OCI-LY1 (cell line): ENCODE results near the gene DOCK1.

Source experiments
- H2AFZ ChIP-seq: fragments of 200-600 bp; sonication (generic), shearing (Covaris generic); 2 replicates; pipeline ENCODE4 v1.6.0; 2014; ENCODE audit warnings: antibody characterized with exemption, mild to moderate bottlenecking, low read length
- H3F3A ChIP-seq: fragments of 200-600 bp; sonication (generic), shearing (Covaris generic); 2 replicates; pipeline ENCODE4 v1.6.0; 2014; ENCODE audit warnings: mild to moderate bottlenecking, antibody characterized with exemption, low read length, moderate library complexity; ENCODE audit not compliant: insufficient read depth
- H3K27ac ChIP-seq: fragments of 200-600 bp; sonication (generic); 2 replicates; pipeline ENCODE4 v1.5.1; 2014; ENCODE audit warnings: low read length, mixed run types, mild to moderate bottlenecking, low read depth; ENCODE audit not compliant: poor library complexity, severe bottlenecking
- H3K27me3 ChIP-seq: fragments of 200-600 bp; sonication (generic); 2 replicates; pipeline ENCODE4 v1.6.0; 2014; ENCODE audit warnings: antibody characterized with exemption, mild to moderate bottlenecking, low read length, moderate library complexity; ENCODE audit not compliant: insufficient read depth
- H3K36me3 ChIP-seq: fragments of 200-600 bp; sonication (generic); 2 replicates; pipeline ENCODE4 v1.6.1; 2014; ENCODE audit warnings: mild to moderate bottlenecking, antibody characterized with exemption, low read length, moderate library complexity, mixed read lengths; ENCODE audit not compliant: insufficient read depth
- H3K4me1 ChIP-seq: fragments of 200-600 bp; sonication (generic); 2 replicates; pipeline ENCODE4 v1.5.1; 2014; ENCODE audit warnings: mild to moderate bottlenecking, low read length, moderate library complexity; ENCODE audit not compliant: insufficient read depth, severe bottlenecking
- H3K4me2 ChIP-seq: fragments of 200-600 bp; sonication (generic), shearing (Covaris generic); 2 replicates; pipeline ENCODE4 v1.6.1; 2014; ENCODE audit warnings: low read length
- H3K4me3 ChIP-seq: fragments of 200-600 bp; sonication (generic); 2 replicates; pipeline ENCODE4 v1.5.1; 2014; ENCODE audit warnings: low read length, low read depth, mild to moderate bottlenecking, mixed read lengths; ENCODE audit not compliant: poor library complexity, severe bottlenecking
- H3K79me2 ChIP-seq: fragments of 200-600 bp; shearing (Covaris generic); 2 replicates; pipeline ENCODE4 v1.6.1; 2016; ENCODE audit warnings: mixed run types, low read length, mixed read lengths; ENCODE audit not compliant: insufficient read depth
- H3K9ac ChIP-seq: fragments of 200-600 bp; sonication (generic), shearing (Covaris generic); 2 replicates; pipeline ENCODE4 v1.6.1; 2014; ENCODE audit warnings: mild to moderate bottlenecking, low read length, mixed read lengths
- H3K9me2 ChIP-seq: fragments of 200-600 bp; sonication (generic), shearing (Covaris generic); 2 replicates; pipeline ENCODE4 v1.6.1; 2014; ENCODE audit warnings: low read depth, mild to moderate bottlenecking, low read length, mixed read lengths
- H3K9me3 ChIP-seq: fragments of 200-600 bp; shearing (Covaris generic); 2 replicates; pipeline ENCODE4 v1.6.1; 2014; ENCODE audit warnings: low read length, mixed read lengths
- H4K20me1 ChIP-seq: fragments of 200-600 bp; sonication (generic), shearing (Covaris generic); 2 replicates; pipeline ENCODE4 v1.6.0; 2016; ENCODE audit warnings: mild to moderate bottlenecking, low read length; ENCODE audit not compliant: insufficient read depth
- CTCF ChIP-seq: fragments of 200-600 bp; sonication (generic), shearing (Covaris generic); IDR thresholded peaks from 2 replicates; pipeline ENCODE4 v1.5.1; 2017; ENCODE audit warnings: mild to moderate bottlenecking, antibody characterized with exemption, low read length, moderate library complexity, mixed read lengths
- EZH2 ChIP-seq: fragments of 200-600 bp; sonication (generic), shearing (Covaris generic); IDR thresholded peaks from 2 replicates; pipeline ENCODE4 v1.8.0; 2017; ENCODE audit warnings: borderline replicate concordance, mixed run types, mild to moderate bottlenecking, antibody characterized with exemption, low read length, moderate library complexity, mixed read lengths

Gene DOCK1

GRCh38 chr10:127299956-127300689, 394.9 kb downstream of the DOCK1 start:
- H3K4me1 ChIP-seq = no peaks in the 10 kb centered on the region
- H3K36me3 ChIP-seq = no peaks in the 10 kb centered on the region
- H2AFZ ChIP-seq = no peak overlapping the region
- H3K27ac ChIP-seq = no peak overlapping the region
- H3K9me2 ChIP-seq = no peaks in the 10 kb centered on the region
- no peak for TF ChIP-seq EZH2
- TF ChIP-seq CTCF = no peak
- H3K4me3 ChIP-seq = no peak overlapping the region
- H4K20me1 ChIP-seq = no peaks in the 10 kb centered on the region
- no peaks in the 10 kb centered on the region for H3K79me2 ChIP-seq
- H3F3A ChIP-seq = no peaks in the 10 kb centered on the region
- H3K4me2 ChIP-seq = no peak overlapping the region
- no peaks in the 10 kb centered on the region for H3K9me3 ChIP-seq
- no peak overlapping the region for H3K9ac ChIP-seq
- H3K27me3 ChIP-seq = no peaks in the 10 kb centered on the region

- Histone ChIP-seq H3K27me3 (no peaks in the 10 kb centered on the region), H3K4me1 (no peaks in the 10 kb centered on the region), H3K9me2 (no peaks in the 10 kb centered on the region), H3K27ac (no peak overlapping the region), H3F3A (no peaks in the 10 kb centered on the region), H2AFZ (no peak overlapping the region), H3K4me2 (no peak overlapping the region), H3K4me3 (no peak overlapping the region), H3K9ac (no peak overlapping the region), H3K36me3 (no peaks in the 10 kb centered on the region), H3K9me3 (no peaks in the 10 kb centered on the region), H3K79me2 (no peaks in the 10 kb centered on the region), H4K20me1 (no peaks in the 10 kb centered on the region)
- TF ChIP-seq CTCF (no peak), EZH2 (no peak)
Measured at GRCh38 chr10:127300868-127301321, 395.7 kb downstream of the DOCK1 start.

GRCh38 chr10:127302343-127302742, 397.1 kb downstream of the DOCK1 start:
- Histone ChIP-seq H3K9ac (no peak overlapping the region), H3K36me3 (no peaks in the 10 kb centered on the region), H3K4me2 (no peak overlapping the region), H2AFZ (no peak overlapping the region), H4K20me1 (no peaks in the 10 kb centered on the region), H3K4me3 (no peak overlapping the region), H3K27me3 (no peaks in the 10 kb centered on the region), H3K9me2 (no peaks in the 10 kb centered on the region), H3K27ac (no peak overlapping the region), H3K79me2 (no peaks in the 10 kb centered on the region), H3K9me3 (no peaks in the 10 kb centered on the region), H3F3A (no peaks in the 10 kb centered on the region), H3K4me1 (no peaks in the 10 kb centered on the region)
- TF ChIP-seq EZH2 (no peak), CTCF (no peak)
